ENCODE data around the gene LCN2. TPM values are rescaled to one million over a fixed set of nuclear protein-coding genes. Genes with fewer than 3 reads are reported as not detected.

LCN2 gene
- total and polyA plus RNA-seq, 9 of the 15 experiments (the other 6 are each of a cell fraction or from before 2014, with no cell fraction given): 0.10 to 1.2 (median 0.44) TPM; not detected in 1

- TF ChIP-seq DLX4 (CRISPR knock-in tag; IDR thresholded peaks at IDR 0.05): no peak
- peak; percentile 66; the same call in 1 of the 2 replicates for TF ChIP-seq ZNF436 (CRISPR knock-in tag; IDR thresholded peaks at IDR 0.05)
- no peak for TF ChIP-seq ESRRA (IDR thresholded peaks at IDR 0.05; ENCODE audit: borderline replicate concordance, low read depth)
- no peak for TF ChIP-seq TCF15 (CRISPR knock-in tag; IDR thresholded peaks at IDR 0.05)
- no peak for TF ChIP-seq NKRF (IDR thresholded peaks at IDR 0.05; ENCODE audit: borderline replicate concordance)
- no peak for TF ChIP-seq ZNF395 (CRISPR knock-in tag; IDR thresholded peaks at IDR 0.05)
- TF ChIP-seq ETS1 (conservative IDR thresholded peaks at IDR 0.05; ENCODE audit: control insufficient read depth, low read depth, low read length): no peak
- TF ChIP-seq SFPQ (IDR thresholded peaks at IDR 0.05; ENCODE audit: low read depth, low read length): no peak
- TF ChIP-seq HCFC1 (IDR thresholded peaks at IDR 0.05; ENCODE audit: low read depth, low read length): 0 out of 2 replicates have a peak, but pooled peaks have one; percentile 10
- TF ChIP-seq MXI1 (IDR thresholded peaks at IDR 0.05; ENCODE audit: low read depth, low read length): no peak
- no peak for TF ChIP-seq AFF4 (CRISPR knock-in tag; IDR thresholded peaks at IDR 0.05)
- TF ChIP-seq OTX1 (CRISPR knock-in tag; IDR thresholded peaks at IDR 0.05): 0 out of 2 replicates have a peak, but pooled peaks have one; percentile 0
- 0 out of 2 replicates have a peak, but pooled peaks have one; percentile 7 for TF ChIP-seq CEBPB (tag; IDR thresholded peaks at IDR 0.05)
- peak; percentile 17; the same call in 1 of the 2 replicates for TF ChIP-seq PML (IDR thresholded peaks at IDR 0.05; ENCODE audit: low read length)
These were observed 13.2 kb downstream of the LCN2 start (continued) for GRCh38 chr9:128162215-128163026.
